ENCODE results near the gene TBC1D14.

Gene TBC1D14

DNA sequence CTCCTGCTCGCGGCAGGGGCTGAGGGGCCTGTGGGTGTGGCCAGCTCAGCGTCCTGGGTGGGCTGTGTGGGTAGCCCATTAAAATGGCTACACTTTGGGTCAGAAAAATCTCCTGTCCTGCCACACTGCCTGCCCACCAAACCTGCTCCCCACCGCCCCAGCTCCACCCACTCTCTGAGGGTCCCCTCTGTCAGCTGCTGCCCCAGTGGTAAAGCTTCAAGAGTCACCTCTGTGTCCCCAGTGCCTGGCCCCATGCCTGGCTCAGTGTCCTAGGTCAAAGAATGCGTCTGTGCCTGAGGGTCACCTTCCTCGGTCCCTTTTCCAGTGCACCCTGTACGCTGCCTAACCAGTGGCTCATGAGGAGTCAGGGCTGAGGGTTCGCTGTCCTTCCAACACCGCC, 108.7 kb downstream of the TBC1D14 start:
- TF ChIP-seq, protein P1, sequence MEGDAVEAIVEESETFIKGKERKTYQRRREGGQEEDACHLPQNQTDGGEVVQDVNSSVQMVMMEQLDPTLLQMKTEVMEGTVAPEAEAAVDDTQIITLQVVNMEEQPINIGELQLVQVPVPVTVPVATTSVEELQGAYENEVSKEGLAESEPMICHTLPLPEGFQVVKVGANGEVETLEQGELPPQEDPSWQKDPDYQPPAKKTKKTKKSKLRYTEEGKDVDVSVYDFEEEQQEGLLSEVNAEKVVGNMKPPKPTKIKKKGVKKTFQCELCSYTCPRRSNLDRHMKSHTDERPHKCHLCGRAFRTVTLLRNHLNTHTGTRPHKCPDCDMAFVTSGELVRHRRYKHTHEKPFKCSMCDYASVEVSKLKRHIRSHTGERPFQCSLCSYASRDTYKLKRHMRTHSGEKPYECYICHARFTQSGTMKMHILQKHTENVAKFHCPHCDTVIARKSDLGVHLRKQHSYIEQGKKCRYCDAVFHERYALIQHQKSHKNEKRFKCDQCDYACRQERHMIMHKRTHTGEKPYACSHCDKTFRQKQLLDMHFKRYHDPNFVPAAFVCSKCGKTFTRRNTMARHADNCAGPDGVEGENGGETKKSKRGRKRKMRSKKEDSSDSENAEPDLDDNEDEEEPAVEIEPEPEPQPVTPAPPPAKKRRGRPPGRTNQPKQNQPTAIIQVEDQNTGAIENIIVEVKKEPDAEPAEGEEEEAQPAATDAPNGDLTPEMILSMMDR (IDR thresholded peaks at IDR 0.05), result no peak
- no peak for DNase-seq (ENCODE audit: low spot score)

DNA sequence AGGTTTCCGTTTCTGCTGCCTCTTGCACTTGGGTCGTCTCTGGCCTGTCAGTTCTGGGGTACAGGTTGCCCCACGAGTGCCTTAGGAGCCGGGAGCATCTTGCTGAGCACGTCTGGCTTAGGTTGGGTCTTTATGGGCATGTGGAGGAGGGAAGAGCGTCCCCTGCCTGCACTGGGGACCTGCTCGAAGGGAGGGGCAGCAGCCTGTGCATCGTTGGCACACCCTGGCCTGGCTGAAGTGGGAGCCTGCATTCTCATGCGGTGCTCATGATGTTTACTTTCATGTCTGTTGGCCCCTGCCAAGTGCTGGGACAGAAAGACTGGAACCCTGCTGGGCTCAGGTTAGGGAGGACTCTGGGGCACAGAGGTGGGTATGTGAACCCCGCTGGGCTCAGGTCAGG, 109.7 kb downstream of the TBC1D14 start:
- Histone ChIP-seq H3K27ac (no peak overlapping the region), H3K4me3 (no peak overlapping the region)
- TF ChIP-seq, protein P1 (IDR thresholded peaks at IDR 0.05), result no peak
- DNase-seq (ENCODE audit: low spot score), result no peak

More for the DNA sequence above, 108.7 kb downstream of the TBC1D14 start:
- H3K4me3 ChIP-seq, result no peak overlapping the region
- no peak overlapping the region for H3K27ac ChIP-seq

DNA sequence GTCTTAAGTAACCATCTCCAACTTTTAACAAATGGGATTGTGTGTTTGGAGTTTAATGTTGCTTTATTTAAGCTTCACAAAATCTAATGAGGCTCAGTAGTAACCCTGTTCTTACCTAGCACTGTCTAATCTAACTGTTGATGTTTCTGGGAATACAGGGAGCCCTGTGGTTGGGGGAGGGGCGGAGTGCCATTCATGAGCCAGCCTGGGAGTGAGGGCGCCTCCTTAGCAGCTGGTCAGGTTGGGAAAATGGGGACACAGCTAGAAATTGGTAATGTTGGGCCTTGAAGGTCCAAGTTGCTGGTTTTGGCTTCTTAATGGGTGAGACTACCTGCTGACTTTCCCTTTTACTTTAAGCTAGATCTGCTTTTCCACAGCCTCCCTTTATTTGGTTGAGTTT, 110.7 kb downstream of the TBC1D14 start:
- DNase-seq (ENCODE audit: low spot score), result no peak
- Histone ChIP-seq H3K27ac (no peak overlapping the region), H3K4me3 (no peak overlapping the region)
- TF ChIP-seq, protein P1 (IDR thresholded peaks at IDR 0.05), result no peak

DNA sequence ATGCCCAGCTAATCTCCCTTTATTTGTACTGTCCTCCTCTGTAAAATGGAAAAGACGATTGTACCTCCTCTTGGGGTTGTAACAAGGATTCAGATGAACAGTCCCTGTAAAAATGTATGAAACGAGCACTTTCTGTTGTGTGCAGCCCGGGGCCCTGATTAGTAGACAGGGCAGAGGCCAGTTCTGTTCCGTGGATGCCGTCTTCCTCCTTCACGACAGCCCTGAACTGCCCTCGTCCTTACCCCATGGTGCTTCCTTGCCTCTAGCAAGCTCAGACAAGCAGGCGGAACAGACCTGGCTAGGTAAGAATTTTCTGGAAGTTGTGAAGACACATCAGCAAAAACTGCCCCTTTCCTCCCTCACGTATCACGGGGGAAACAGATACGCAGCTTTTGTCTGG, 111.2 kb downstream of the TBC1D14 start:
- no peak for DNase-seq (ENCODE audit: low spot score)
- Histone ChIP-seq H3K27ac (no peak overlapping the region), H3K4me3 (no peak overlapping the region)
- TF ChIP-seq, protein P1 (IDR thresholded peaks at IDR 0.05), result no peak

DNA sequence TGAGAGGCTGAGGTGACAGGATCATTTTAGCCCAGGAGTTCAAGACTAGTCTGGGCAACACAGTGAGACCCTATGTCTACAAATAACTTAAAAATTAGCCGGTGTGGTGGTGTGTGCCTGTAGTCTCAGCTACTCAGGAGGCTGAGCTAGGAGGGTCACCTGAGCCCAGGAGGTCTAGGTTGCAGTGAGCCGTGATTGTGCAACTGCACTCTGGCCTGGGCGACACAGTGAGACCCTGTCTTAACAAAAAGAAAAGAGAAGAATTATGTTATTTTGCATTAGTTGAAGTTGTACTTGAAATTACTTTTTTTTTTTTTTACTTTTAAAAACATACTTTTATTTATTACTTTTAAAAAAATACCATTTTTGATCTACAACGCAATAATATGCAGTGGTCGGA, 111.7 kb downstream of the TBC1D14 start:
- DNase-seq (ENCODE audit: low spot score), result no peak
- TF ChIP-seq, protein P1 (IDR thresholded peaks at IDR 0.05), result no peak
- Histone ChIP-seq H3K27ac (no peak overlapping the region), H3K4me3 (no peak overlapping the region)

DNA sequence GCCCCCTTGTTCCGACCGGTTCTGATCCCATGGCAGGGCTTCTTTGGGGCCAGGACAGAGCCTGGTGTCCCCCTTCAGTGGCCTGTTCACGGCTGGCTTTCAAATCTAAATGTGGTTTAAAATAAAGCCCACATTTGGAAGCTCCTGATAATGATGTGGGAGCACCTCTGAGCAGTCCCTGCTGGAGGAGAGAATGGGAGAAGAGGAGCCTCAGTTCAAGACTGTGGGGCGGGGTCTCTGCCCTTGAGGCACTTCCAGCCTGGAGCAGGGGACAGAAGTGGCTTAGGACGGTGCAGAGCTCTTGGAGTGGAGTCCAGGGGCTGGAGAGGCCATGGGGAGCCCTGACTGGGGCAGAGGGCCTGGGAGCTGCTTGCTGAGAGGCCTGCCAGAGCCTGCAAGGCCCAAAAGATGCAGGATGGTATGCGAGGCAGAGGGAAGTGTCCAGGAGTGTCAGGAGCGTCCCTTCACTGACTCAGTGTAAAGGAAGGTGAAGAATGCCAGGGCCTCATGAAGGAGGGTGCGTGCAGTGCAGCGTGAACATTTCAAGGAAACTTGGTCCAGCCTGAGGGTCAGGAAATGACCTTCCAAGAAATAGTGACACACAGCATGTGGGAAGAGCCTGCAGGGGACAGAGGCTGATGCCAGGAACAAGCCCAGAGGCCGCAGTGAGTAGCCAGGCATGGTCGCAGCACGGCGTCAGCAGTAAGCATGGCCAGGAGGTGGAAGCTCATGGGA, 112.5 kb downstream of the TBC1D14 start:
- Histone ChIP-seq H3K27ac (no peak overlapping the region), H3K4me3 (no peak overlapping the region)
- no peak for DNase-seq (ENCODE audit: low spot score)
- TF ChIP-seq, protein P1 (IDR thresholded peaks at IDR 0.05), result no peak

DNA sequence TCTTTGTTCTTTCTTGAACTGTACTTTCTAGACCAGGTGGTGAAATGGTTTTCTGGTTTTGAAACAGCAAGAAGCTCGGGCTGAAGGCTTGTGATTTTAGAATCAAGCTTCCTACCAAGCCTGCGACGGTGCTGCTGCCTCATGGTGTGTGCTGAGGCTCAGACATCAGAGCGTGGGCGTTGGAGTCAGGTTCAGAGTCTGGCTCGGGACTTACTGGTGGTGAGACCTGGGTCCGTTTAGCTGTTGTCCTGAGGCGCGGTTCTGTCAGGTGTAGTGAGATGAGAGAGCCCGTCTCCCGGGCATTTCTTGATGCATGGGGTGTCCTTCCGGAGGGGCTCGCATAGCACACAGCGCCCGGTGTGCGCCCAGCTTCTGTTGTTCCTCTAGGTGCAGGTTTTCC, 113.9 kb downstream of the TBC1D14 start:
- Histone ChIP-seq H3K4me3 (no peak overlapping the region), H3K27ac (no peak overlapping the region)
- TF ChIP-seq, protein P1 (IDR thresholded peaks at IDR 0.05), result no peak
- DNase-seq (ENCODE audit: low spot score), result no peak
